Measurements from ENCODE around the gene ZNF526. TPM values are rescaled to one million over a fixed set of nuclear protein-coding genes. Genes with fewer than 3 reads are reported as not detected.

ZNF526 gene
- 5.8 TPM in 2 replicates for total RNA-seq

GRCh38 chr19:42219812-42220750 is at the start of gene ZNF526:
Gene ZNF526 (plus strand): TSS chr19:42220312. CDS start chr19:42224404, 4,092 bp downstream.

DNA sequence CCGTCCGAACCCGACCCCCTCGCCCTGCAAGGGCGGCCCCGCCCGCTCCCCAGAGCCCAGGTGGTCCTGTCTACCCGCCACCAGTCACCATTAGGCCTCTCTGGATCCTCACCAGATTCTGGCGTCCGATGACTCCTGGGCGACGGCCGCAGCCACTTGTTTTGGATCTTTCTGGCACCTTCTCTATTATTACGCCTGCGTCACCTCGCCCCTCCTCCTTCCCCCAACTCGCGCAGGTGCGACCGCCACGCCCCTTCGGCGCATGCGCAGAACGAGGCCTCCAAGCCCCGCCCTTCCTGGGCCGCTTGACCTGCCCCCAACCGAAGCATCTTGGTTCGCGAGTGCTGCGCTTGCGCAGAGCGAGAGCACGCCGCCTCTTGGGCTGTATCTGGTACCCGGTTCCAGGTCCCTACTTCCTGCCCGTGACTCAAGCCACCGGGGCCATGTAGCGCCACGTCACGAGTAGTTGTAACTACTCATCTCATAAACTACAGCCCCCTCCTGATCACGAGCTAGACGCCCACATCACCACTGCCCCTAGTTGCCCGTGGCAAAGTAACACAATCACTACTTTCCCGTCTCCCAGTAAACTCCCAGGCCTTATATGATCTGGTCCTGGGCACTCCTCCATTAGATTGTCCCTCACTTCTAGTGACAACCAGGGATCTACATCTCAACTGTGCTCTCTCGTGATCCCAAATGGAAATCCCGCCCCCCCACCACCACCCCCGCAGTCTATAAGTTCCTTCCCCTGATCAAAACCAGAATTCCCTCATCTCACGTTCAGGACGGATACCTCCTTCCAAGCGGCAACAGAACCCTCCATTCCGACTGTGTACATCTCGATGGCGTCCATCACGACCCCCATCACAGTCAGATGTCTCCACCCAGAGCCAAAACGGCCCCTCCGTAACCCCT is 2.3 kb upstream of the ZNF526 start, which contains the start of gene DEDD2:
TSS of gene DEDD2 (minus strand) at position 158 of the 918 bp plus-strand sequence. CDS start 670 bp downstream, outside the sequence.

GRCh38 chr19:42242512-42243409 is 22.6 kb downstream of the ZNF526 start, which contains the start of gene GSK3A:
Gene GSK3A (minus strand): TSS chr19:42242602. CDS start chr19:42242465, 137 bp downstream.

DNA sequence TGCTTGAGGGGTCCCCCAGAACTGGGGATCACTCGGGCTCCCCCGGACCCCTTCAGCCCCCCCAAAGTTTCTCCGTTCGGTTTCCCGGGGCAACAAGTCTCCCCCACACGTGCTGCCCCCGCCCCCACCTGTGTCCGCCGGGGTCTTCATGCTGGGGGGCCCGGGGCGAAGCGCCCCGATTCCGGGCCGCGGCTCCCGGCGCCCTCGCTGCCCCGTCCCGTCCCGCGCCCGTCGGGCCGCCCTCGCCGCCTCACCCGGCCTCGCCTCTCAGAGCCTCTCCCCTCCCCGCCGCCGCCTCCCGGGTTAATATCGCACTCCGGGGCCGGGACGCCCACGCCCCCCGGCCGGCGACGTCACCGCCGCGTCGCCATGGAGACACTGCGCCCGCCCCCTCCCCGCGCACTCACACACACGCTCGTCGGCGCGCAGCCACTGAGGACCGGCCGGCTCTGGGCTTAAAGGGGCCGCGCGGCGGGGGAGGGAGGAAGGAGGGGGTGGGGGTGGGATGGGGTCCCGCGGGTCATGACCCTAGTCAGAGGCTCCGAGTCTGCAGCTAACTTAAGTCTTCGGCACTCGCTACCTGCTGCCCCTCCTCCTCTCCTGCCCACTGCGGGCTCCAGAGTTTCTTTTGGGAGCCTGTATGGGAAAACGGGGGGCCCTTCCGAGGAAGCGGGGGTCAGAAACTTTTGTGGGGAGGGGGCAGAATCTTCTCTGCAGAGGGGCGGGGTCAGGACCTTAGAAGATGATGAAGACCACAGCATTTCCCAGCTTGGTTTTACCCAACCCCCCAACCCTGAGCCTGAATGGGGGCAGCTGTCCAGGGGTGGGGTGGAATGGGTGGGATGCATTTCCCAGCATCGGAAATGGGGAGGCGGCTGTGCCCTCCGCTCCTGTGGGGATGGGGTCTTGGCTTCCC is 35.0 kb downstream of the ZNF526 start, which contains the start of gene ERF:
TSS of gene ERF (minus strand) at position 279 of the 916 bp plus-strand sequence. CDS start at position 150, 129 bp downstream.

DNA sequence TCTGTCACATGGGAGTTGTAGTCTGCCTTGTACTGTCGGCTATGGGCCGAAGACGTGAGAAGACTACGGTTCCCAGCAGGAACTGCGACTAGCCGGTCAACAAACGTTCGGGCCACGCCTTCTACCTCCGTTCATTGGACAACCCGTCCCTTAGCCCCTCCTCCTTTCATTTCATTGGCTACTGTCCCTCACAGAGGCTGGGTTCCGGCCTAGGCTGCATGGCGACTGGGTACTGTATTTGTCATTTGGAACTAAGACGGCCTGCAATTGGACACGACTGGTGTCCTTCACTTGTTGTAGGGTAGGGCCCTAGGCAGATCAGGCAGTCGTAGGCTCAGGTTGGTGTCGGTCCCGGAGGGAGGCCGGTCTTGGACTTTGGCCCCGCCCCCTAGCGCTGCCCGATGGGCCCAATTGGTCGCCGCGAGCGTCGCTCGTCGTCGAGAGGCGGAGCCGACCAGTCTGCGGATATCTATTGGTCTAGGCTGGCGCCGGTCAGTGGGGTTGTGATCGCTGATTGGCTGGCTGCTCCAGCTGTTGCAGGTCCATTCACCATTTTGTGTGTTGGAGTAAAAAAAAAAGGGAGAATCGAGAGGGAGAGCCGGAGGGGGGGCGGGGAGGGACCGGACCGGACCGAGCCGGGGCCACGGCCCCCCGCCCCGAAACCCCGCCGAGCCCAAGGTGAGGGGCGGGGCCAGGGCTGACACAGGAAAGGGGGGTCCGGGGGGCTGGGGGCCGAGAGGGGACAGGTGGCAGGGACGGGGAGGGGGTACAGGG is 48.8 kb downstream of the ZNF526 start, which contains the start of gene CIC:
TSS of gene CIC (plus strand) at position 549 of the 774 bp plus-strand sequence. CDS start 2,532 bp downstream, outside the sequence.

Other genes with a start within 250 kb of the ZNF526 start
- gene ATP1A3, start 226.1 kb upstream of the ZNF526 start, total RNA-seq = 0.29 and 0.89 TPM in 2 replicates
- not detected in 2 replicates for gene GRIK5, start 150.1 kb upstream of the ZNF526 start, total RNA-seq
- 10.6 and 10.7 TPM in 2 replicates for gene ZNF574, start 144.1 kb upstream of the ZNF526 start, total RNA-seq
- under 0.01 and 0.18 TPM in 2 replicates for gene POU2F2, start 87.9 kb upstream of the ZNF526 start, total RNA-seq
- gene DEDD2, start 2.6 kb upstream of the ZNF526 start, total RNA-seq = 22.0 and 35.2 TPM in 2 replicates
- 14.7 and 16.4 TPM in 2 replicates for gene GSK3A, start 22.3 kb downstream of the ZNF526 start, total RNA-seq
- 34.0 and 37.2 TPM in 2 replicates for gene ERF, start 34.8 kb downstream of the ZNF526 start, total RNA-seq
- 28.5 and 34.0 TPM in 2 replicates for gene CIC, start 48.9 kb downstream of the ZNF526 start, total RNA-seq
- 3.2 TPM in 1 of 2 replicates, not detected in the other for gene PRR19, start 81.8 kb downstream of the ZNF526 start, total RNA-seq
- gene PAFAH1B3, start 82.3 kb downstream of the ZNF526 start, total RNA-seq = 44.4 and 55.8 TPM in 2 replicates
- gene TMEM145, start 93.0 kb downstream of the ZNF526 start, total RNA-seq = under 0.01 TPM in 1 of 2 replicates, not detected in the other
- 13.3 and 18.5 TPM in 2 replicates for gene MEGF8, start 105.3 kb downstream of the ZNF526 start, total RNA-seq
- not detected in 2 replicates for gene CNFN, start 170.0 kb downstream of the ZNF526 start, total RNA-seq
- gene LIPE, start 207.1 kb downstream of the ZNF526 start, total RNA-seq = 2.0 and 7.3 TPM in 2 replicates
- not detected in 2 replicates for gene CXCL17, start 222.6 kb downstream of the ZNF526 start, total RNA-seq